GM23338 (cell line): ENCODE data around the gene CRTC1. TPM values are rescaled to one million over a fixed set of nuclear protein-coding genes. Genes with fewer than 3 reads are reported as not detected.

Source experiments
- ATAC-seq: fragments of 200-7000 bp; cut with Tn5 transposase; 3 replicates; pipeline ENCODE4 v1.9.1; 2020
- DNase-seq: peaks from one replicate; pipeline ENCODE4 v3.0.0-alpha.2; 2015; ENCODE audit warnings: low spot score
- H2AFZ ChIP-seq: fragments of 200-600 bp; sonication (generic); 2 replicates; pipeline ENCODE4 v1.8.0; 2016; ENCODE audit warnings: antibody characterized with exemption, mild to moderate bottlenecking, moderate library complexity
- H3F3A ChIP-seq: fragments of 200-600 bp; sonication (generic); replicated peaks from 2 replicates; pipeline ENCODE4 v1.8.0; 2017; ENCODE audit warnings: antibody characterized with exemption, mixed run types, low read depth
- H3K27ac ChIP-seq: fragments of 200-600 bp; sonication (generic); 2 replicates; pipeline ENCODE4 v1.6.1; 2016; ENCODE audit warnings: low read depth
- H3K27me3 ChIP-seq: fragments of 200-600 bp; sonication (generic); 2 replicates; pipeline ENCODE4 v1.8.0; 2016; ENCODE audit warnings: mild to moderate bottlenecking, mixed run types, moderate library complexity; ENCODE audit not compliant: insufficient read depth
- H3K36me3 ChIP-seq: fragments of 200-600 bp; sonication (generic); 2 replicates; pipeline ENCODE4 v1.8.0; 2016; ENCODE audit warnings: mild to moderate bottlenecking; ENCODE audit not compliant: insufficient read depth
- H3K4me1 ChIP-seq: fragments of 200-600 bp; sonication (generic); 2 replicates; pipeline ENCODE4 v1.8.0; 2016; ENCODE audit warnings: mild to moderate bottlenecking, moderate library complexity; ENCODE audit not compliant: insufficient read depth
- H3K4me2 ChIP-seq: fragments of 200-600 bp; sonication (generic); 2 replicates; pipeline ENCODE4 v1.7.1; 2017; ENCODE audit warnings: mixed run types
- H3K4me3 ChIP-seq: fragments of 200-600 bp; sonication (generic); 2 replicates; pipeline ENCODE4 v1.6.1; 2016; ENCODE audit warnings: mixed run types
- H3K79me2 ChIP-seq: fragments of 200-600 bp; sonication (generic); replicated peaks from 2 replicates; pipeline ENCODE4 v1.8.0; 2017; ENCODE audit warnings: mild to moderate bottlenecking; ENCODE audit not compliant: insufficient read depth
- H3K9me2 ChIP-seq: fragments of 200-600 bp; sonication (generic); 2 replicates; pipeline ENCODE4 v1.8.0; 2017; ENCODE audit not compliant: insufficient read depth
- H4K20me1 ChIP-seq: fragments of 200-600 bp; sonication (generic); replicated peaks from 2 replicates; pipeline ENCODE4 v1.8.0; 2017; ENCODE audit warnings: mild to moderate bottlenecking; ENCODE audit not compliant: insufficient read depth
- H3K27ac Mint-ChIP-seq: 2 replicates; pipeline ENCODE4 v1.8.0; 2020; ENCODE audit warnings: inconsistent platforms, mild to moderate bottlenecking, moderate library complexity, mixed read lengths
- H3K27me3 Mint-ChIP-seq: 3 replicates; pipeline ENCODE4 v1.8.0; 2022; ENCODE audit warnings: low read depth, mild to moderate bottlenecking, moderate library complexity, mixed read lengths, inconsistent platforms; ENCODE audit not compliant: insufficient read depth, poor library complexity
- H3K36me3 Mint-ChIP-seq: 3 replicates; pipeline ENCODE4 v1.8.0; 2021; ENCODE audit warnings: low read depth, mild to moderate bottlenecking, inconsistent platforms, moderate library complexity, mixed read lengths
- H3K4me1 Mint-ChIP-seq: 3 replicates; pipeline ENCODE4 v1.8.0; 2020; ENCODE audit warnings: mild to moderate bottlenecking, inconsistent platforms, mixed read lengths
- H3K4me3 Mint-ChIP-seq: 3 replicates; pipeline ENCODE4 v1.8.0; 2021; ENCODE audit warnings: moderate library complexity, mild to moderate bottlenecking, inconsistent platforms, mixed read lengths
- H3K9me3 Mint-ChIP-seq: 3 replicates; pipeline ENCODE4 v1.8.0; 2020; ENCODE audit warnings: moderate library complexity, mild to moderate bottlenecking, inconsistent platforms, mixed read lengths
- CREB1 ChIP-seq: fragments of 250-450 bp; sonication (Bioruptor Pico); IDR thresholded peaks from 2 replicates; pipeline ENCODE4 v1.5.0; 2020; ENCODE audit warnings: low read depth, mild to moderate bottlenecking, moderate library complexity
- EZH2 ChIP-seq: fragments of 200-600 bp; sonication (generic); IDR thresholded peaks from one replicate; pipeline ENCODE4 v1.8.0; 2017; ENCODE audit warnings: antibody characterized with exemption, mild to moderate bottlenecking, low read depth; ENCODE audit not compliant: unreplicated experiment
- EZH2phosphoT487 ChIP-seq: fragments of 200-600 bp; sonication (generic); IDR thresholded peaks from one replicate; pipeline ENCODE4 v1.8.1; 2018; ENCODE audit warnings: antibody characterized with exemption; ENCODE audit not compliant: unreplicated experiment
- JUNB ChIP-seq: IDR thresholded peaks from one replicate; pipeline ENCODE4 v1.6.1; 2016; ENCODE audit warnings: antibody characterized with exemption; ENCODE audit not compliant: unreplicated experiment
- NANOG ChIP-seq: IDR thresholded peaks from 2 replicates; pipeline ENCODE4 v1.6.1; 2016; ENCODE audit warnings: antibody characterized with exemption, borderline replicate concordance
- POLR2AphosphoS5 ChIP-seq: IDR thresholded peaks from 2 replicates; pipeline ENCODE4 v1.6.1; 2016; ENCODE audit warnings: antibody characterized with exemption, low read depth
- STAT1 ChIP-seq: IDR thresholded peaks from one replicate; pipeline ENCODE4 v1.6.1; 2016; ENCODE audit warnings: antibody characterized with exemption; ENCODE audit not compliant: unreplicated experiment
- ZNF114 ChIP-seq: fragments of 250-450 bp; sonication (Bioruptor Pico); IDR thresholded peaks from 2 replicates; pipeline ENCODE4 v1.5.0; 2020; ENCODE audit warnings: mild to moderate bottlenecking, moderate library complexity
- ZNF331 ChIP-seq: fragments of 250-450 bp; sonication (Bioruptor Pico); IDR thresholded peaks from 2 replicates; pipeline ENCODE4 v1.5.0; 2020; ENCODE audit warnings: low read depth, mild to moderate bottlenecking, moderate library complexity
- ZNF462 ChIP-seq: fragments of 250-450 bp; sonication (Bioruptor Pico); IDR thresholded peaks from 2 replicates; pipeline ENCODE4 v1.5.0; 2020; ENCODE audit warnings: mild to moderate bottlenecking, moderate library complexity
- polyA plus RNA-seq: library from polyadenylated mRNA; unstranded; fragments of >200 nt; fragmentation: Nextera tagmentation; extraction: Ambion mirVana; gene quantifications from 2 replicates; pipeline ENCODE4 v1.2.1, GENCODE V29; 2016
- total RNA-seq: library from RNA; depleted of rRNA; stranded (reverse); fragments of >200 nt; shearing (Covaris generic); gene quantifications from 2 replicates; pipeline ENCODE4 v1.2.3, GENCODE V29; 2014
- TF ChIP-seq, protein P1 (sequence below), 2 experiments: fragments of 200-600 bp in 1 of 2; sonication (generic) in 1 of 2; conservative IDR thresholded peaks; 2 replicates each; pipeline versions ENCODE4 v1.5.1 to v1.6.1; 2016 to 2017; ENCODE audit warnings: antibody characterized with exemption in 2 of 2, low read depth in 2 of 2, mild to moderate bottlenecking in 2 of 2, moderate library complexity in 1 of 2
- TF ChIP-seq, protein P2 (sequence below): IDR thresholded peaks from 2 replicates; pipeline ENCODE4 v1.6.1; 2016; ENCODE audit warnings: antibody characterized with exemption

Gene CRTC1
- total and polyA plus RNA-seq, 2 experiments from 2014 or later: 5.4 to 8.4 TPM

DNA sequence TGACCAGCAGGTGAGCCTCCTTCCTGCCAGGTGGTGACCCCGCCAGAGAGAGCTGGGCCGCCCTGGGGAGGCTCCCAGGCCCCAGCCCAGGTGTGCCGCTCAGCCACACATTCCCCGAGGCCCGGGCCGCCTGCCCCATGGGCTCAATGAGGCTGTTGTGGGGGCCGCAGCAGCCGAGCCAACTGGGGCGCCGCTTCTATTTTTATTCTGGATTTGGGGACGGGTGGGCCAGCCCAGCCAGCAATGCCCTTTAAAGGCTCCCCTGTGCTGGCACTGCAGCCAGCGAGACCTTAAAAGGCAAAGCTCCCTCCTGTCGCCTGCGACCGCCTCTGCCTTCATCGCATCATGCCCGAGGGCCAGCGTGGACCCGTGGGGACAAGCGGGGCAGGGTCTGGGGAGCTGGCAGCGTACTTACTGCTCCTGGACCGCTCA lies 17.7 kb upstream of the CRTC1 start (continued):
- TF ChIP-seq, protein P1, sequence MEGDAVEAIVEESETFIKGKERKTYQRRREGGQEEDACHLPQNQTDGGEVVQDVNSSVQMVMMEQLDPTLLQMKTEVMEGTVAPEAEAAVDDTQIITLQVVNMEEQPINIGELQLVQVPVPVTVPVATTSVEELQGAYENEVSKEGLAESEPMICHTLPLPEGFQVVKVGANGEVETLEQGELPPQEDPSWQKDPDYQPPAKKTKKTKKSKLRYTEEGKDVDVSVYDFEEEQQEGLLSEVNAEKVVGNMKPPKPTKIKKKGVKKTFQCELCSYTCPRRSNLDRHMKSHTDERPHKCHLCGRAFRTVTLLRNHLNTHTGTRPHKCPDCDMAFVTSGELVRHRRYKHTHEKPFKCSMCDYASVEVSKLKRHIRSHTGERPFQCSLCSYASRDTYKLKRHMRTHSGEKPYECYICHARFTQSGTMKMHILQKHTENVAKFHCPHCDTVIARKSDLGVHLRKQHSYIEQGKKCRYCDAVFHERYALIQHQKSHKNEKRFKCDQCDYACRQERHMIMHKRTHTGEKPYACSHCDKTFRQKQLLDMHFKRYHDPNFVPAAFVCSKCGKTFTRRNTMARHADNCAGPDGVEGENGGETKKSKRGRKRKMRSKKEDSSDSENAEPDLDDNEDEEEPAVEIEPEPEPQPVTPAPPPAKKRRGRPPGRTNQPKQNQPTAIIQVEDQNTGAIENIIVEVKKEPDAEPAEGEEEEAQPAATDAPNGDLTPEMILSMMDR (conservative IDR thresholded peaks at IDR 0.05; ENCODE audit: low read depth in 2 of 2): no peak
- TF ChIP-seq ZNF331 (no peak), EZH2 (no peak), ZNF114 (no peak), JUNB (no peak)

GRCh38 chr19:18666317-18666716 lies 17.2 kb upstream of the CRTC1 start:
- H3K36me3 ChIP-seq: no peaks in the 10 kb centered on the region
- peaks cover 10% of the 10 kb centered on the region; the same call in 2 of the 3 replicates for H3K36me3 Mint-ChIP-seq
- no peak overlapping the region for H3K4me3 ChIP-seq
- H3K9me3 Mint-ChIP-seq: no peaks in the 10 kb centered on the region
- no peak for ATAC-seq
- no peaks in the 10 kb centered on the region for H4K20me1 ChIP-seq
- no peak overlapping the region for H3K4me3 Mint-ChIP-seq
- peaks cover 3% of the 10 kb centered on the region for H3K27me3 Mint-ChIP-seq
- no peaks in the 10 kb centered on the region for H3K9me2 ChIP-seq
- H3K27ac Mint-ChIP-seq: no peak overlapping the region
- no peaks in the 10 kb centered on the region for H3K4me1 ChIP-seq
- H3K27ac ChIP-seq: no peak overlapping the region
- DNase-seq: no peak
- no peaks in the 10 kb centered on the region for H3K79me2 ChIP-seq
- no peak overlapping the region for H2AFZ ChIP-seq
- no peaks in the 10 kb centered on the region for H3K27me3 ChIP-seq
- H3K4me1 Mint-ChIP-seq: peaks cover 8% of the 10 kb centered on the region
- no peak overlapping the region for H3K4me2 ChIP-seq
- H3F3A ChIP-seq: 0 out of 2 replicates have a peak, but pooled peaks cover 5% of the 10 kb centered on the region
- TF ChIP-seq NANOG (no peak), JUNB (no peak), ZNF462 (no peak), ZNF114 (no peak), EZH2phosphoT487 (no peak), CREB1 (no peak), POLR2AphosphoS5 (no peak), STAT1 (no peak)
- TF ChIP-seq, protein P1 (conservative IDR thresholded peaks at IDR 0.05; ENCODE audit: low read depth in 2 of 2): no peak
- TF ChIP-seq, protein P2, sequence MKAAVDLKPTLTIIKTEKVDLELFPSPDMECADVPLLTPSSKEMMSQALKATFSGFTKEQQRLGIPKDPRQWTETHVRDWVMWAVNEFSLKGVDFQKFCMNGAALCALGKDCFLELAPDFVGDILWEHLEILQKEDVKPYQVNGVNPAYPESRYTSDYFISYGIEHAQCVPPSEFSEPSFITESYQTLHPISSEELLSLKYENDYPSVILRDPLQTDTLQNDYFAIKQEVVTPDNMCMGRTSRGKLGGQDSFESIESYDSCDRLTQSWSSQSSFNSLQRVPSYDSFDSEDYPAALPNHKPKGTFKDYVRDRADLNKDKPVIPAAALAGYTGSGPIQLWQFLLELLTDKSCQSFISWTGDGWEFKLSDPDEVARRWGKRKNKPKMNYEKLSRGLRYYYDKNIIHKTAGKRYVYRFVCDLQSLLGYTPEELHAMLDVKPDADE: no peak
